Activated CD8-positive, alpha-beta T cell treated with anti-CD3 and anti-CD28 coated beads for 36 hours (primary cell): ENCODE data around the gene NUDT15. TPM values are rescaled to one million over a fixed set of nuclear protein-coding genes. Genes with fewer than 3 reads are reported as not detected.
A peak's percentile ranks its signal among the peaks of the same experiment; 100 is the strongest.
"Not testable (repeated sequence)": the region's sequence is repeated elsewhere in the genome, so short reads cannot be mapped to it uniquely, and the experiment has no call there.

ENCODE experiments used
- ATAC-seq: fragments of 200-7000 bp; cut with Tn5 transposase; one replicate; pipeline ENCODE4 v1.10.0; 2021; ENCODE audit warnings: mild to moderate bottlenecking, moderate library complexity
- CTCF ChIA-PET: fragments of 350-600 bp; sonication (Branson Sonifier 250); formaldehyde crosslinking; loops from one replicate; lab custom pipeline; 2021; ENCODE audit warnings: antibody characterized with exemption; lab: Charles Lee
- POLR2A ChIA-PET: fragments of 350-600 bp; sonication (Branson Sonifier 250); formaldehyde crosslinking; loops from one replicate; lab custom pipeline; 2021; ENCODE audit warnings: antibody characterized with exemption; lab: Charles Lee
- DNase-seq: peaks from one replicate; pipeline ENCODE4 v3.0.0-alpha.2; 2020
- H3K27ac Mint-ChIP-seq: one replicate; pipeline ENCODE4 v1.8.0; 2021; ENCODE audit warnings: mild to moderate bottlenecking, mixed read lengths
- H3K27me3 Mint-ChIP-seq: one replicate; pipeline ENCODE4 v1.8.0; 2021; ENCODE audit warnings: mixed read lengths
- H3K36me3 Mint-ChIP-seq: one replicate; pipeline ENCODE4 v1.8.0; 2021; ENCODE audit warnings: low read depth, mixed read lengths
- H3K4me1 Mint-ChIP-seq: one replicate; pipeline ENCODE4 v1.8.0; 2021; ENCODE audit warnings: low read depth, mixed read lengths
- H3K4me3 Mint-ChIP-seq: one replicate; pipeline ENCODE4 v1.8.0; 2021; ENCODE audit warnings: mild to moderate bottlenecking, moderate library complexity, mixed read lengths
- H3K9me3 Mint-ChIP-seq: one replicate; pipeline ENCODE4 v1.8.0; 2021; ENCODE audit warnings: mixed read lengths
- CTCF ChIP-seq: fragments of 200-600 bp; IDR thresholded peaks from one replicate; pipeline ENCODE4 v1.8.0; 2022; ENCODE audit warnings: antibody characterized with exemption, mild to moderate bottlenecking
- intact Hi-C: fragments of 100-400 bp; cut with micrococcal nuclease; formaldehyde crosslinking; loops from one replicate; pipeline ENCODE4 v1.10.0; 2022
- total RNA-seq, 2 experiments: library from RNA; stranded (reverse); gene quantifications; one replicate each; pipeline ENCODE4 v1.2.3, GENCODE V29; 2021

Gene NUDT15
- total RNA-seq, 2 experiments from 2014 or later: 22.8 to 23.5 TPM

- H3K27ac Mint-ChIP-seq: no peak overlapping the region
- intact Hi-C loops: no loop called here
- POLR2A ChIA-PET: interaction anchor here (1.0 kb wide), 1 partner anchor 37 kb away, joined by 4 read pairs; the partner anchor contains the start of gene NUDT15
- no peaks in the 10 kb centered on the region for H3K27me3 Mint-ChIP-seq
- TF ChIP-seq CTCF: no peak
- peaks cover 13% of the 10 kb centered on the region for H3K36me3 Mint-ChIP-seq
- DNase-seq (no peak), ATAC-seq (no peak)
- peaks cover 30% of the 10 kb centered on the region for H3K4me1 Mint-ChIP-seq
- no peaks in the 10 kb centered on the region for H3K9me3 Mint-ChIP-seq
- peak overlapping the region; percentile 90 for H3K4me3 Mint-ChIP-seq
- CTCF ChIA-PET: no interaction called here
Observed at GRCh38 chr13:47999973-48000372, 37.6 kb upstream of the NUDT15 start.

GRCh38 chr13:48000559-48001113 lies 36.9 kb upstream of the NUDT15 start:
- ChIA-PET CTCF (interaction anchor here (1.0 kb wide), 1 partner anchor 37 kb away, joined by 3 read pairs; the partner anchor contains the start of gene NUDT15), POLR2A (interaction anchor here (0.6 to 1.0 kb wide), 2 partner anchors 12 to 36 kb away, joined by 3 to 4 read pairs; partner anchors contain the start of gene NUDT15)
- Mint-ChIP-seq H3K4me1 (peaks cover 30% of the 10 kb centered on the region), H3K27me3 (no peaks in the 10 kb centered on the region), H3K27ac (peak overlapping the region; percentile 84), H3K4me3 (peak overlapping the region; percentile 90), H3K36me3 (peaks cover 13% of the 10 kb centered on the region), H3K9me3 (no peaks in the 10 kb centered on the region)
- peak; percentile 28 for ATAC-seq
- peak; percentile 17 for DNase-seq
- intact Hi-C loops: no loop called here
- no peak for TF ChIP-seq CTCF

- DNase-seq (peak; percentile 92), ATAC-seq (peak; percentile 100)
- peaks cover 30% of the 10 kb centered on the region for H3K4me1 Mint-ChIP-seq
- intact Hi-C loops: no loop called here
- no peaks in the 10 kb centered on the region for H3K9me3 Mint-ChIP-seq
- H3K4me3 Mint-ChIP-seq: peak within 1 kb of the TSS; percentile 90
- peaks cover 12% of the 10 kb centered on the region for H3K36me3 Mint-ChIP-seq
- POLR2A ChIA-PET: interaction anchor here (0.6 kb wide), 1 partner anchor 13 kb away, joined by 3 read pairs; no protein-coding TSS in a partner anchor
- H3K27ac Mint-ChIP-seq: peak within 1 kb of the TSS; percentile 88
- CTCF ChIA-PET: interaction anchor here (1.0 kb wide), 1 partner anchor 37 kb away, joined by 3 read pairs; the partner anchor contains the start of gene NUDT15
- H3K27me3 Mint-ChIP-seq: no peaks in the 10 kb centered on the region
- TF ChIP-seq CTCF: no peak
Observed at GRCh38 chr13:48001114-48001881, 36.2 kb upstream of the NUDT15 start, which contains the start of gene SUCLA2. SUCLA2 (minus strand) TSS chr13:48001273; CDS start chr13:48001269, 4 bp downstream.

- intact Hi-C loops, H3K36me3 Mint-ChIP-seq, H3K9me3 Mint-ChIP-seq, H3K27me3 Mint-ChIP-seq, POLR2A ChIA-PET, ATAC-seq: not testable (repeated sequence)
- CTCF ChIA-PET: interaction anchor here (1.5 kb wide), 1 partner anchor 36 kb away, joined by 5 read pairs; the partner anchor contains the start of gene NUDT15
- Mint-ChIP-seq H3K27ac (peak overlapping the region; percentile 88), H3K4me3 (peak overlapping the region; percentile 90), H3K4me1 (peaks cover 27% of the 10 kb centered on the region)
- DNase-seq: peak; percentile 5
Observed at GRCh38 chr13:48001999-48002398, 35.5 kb upstream of the NUDT15 start.

GRCh38 chr13:48004201-48004600 lies 33.3 kb upstream of the NUDT15 start:
- no peaks in the 10 kb centered on the region for H3K27me3 Mint-ChIP-seq
- no peaks in the 10 kb centered on the region for H3K9me3 Mint-ChIP-seq
- H3K4me3 Mint-ChIP-seq: no peak overlapping the region
- H3K4me1 Mint-ChIP-seq: peaks cover 13% of the 10 kb centered on the region
- ChIA-PET CTCF (no interaction called here), POLR2A (no interaction called here)
- TF ChIP-seq CTCF: no peak
- H3K36me3 Mint-ChIP-seq: no peaks in the 10 kb centered on the region
- H3K27ac Mint-ChIP-seq: no peak overlapping the region
- intact Hi-C loops: no loop called here
- DNase-seq (no peak), ATAC-seq (no peak)
